Muscle of leg (tissue), 11 donors: Measurements from ENCODE around the gene HMCN2. TPM values are rescaled to one million over a fixed set of nuclear protein-coding genes. Genes with fewer than 3 reads are reported as not detected.

Experiments used
- DNase-seq: peaks from one replicate; pipeline ENCODE4 v3.0.0; 2013
- H3K27ac ChIP-seq: one replicate; pipeline ENCODE4 v1.5.1; 2013; ENCODE audit warnings: mild to moderate bottlenecking, low read length, control low read depth
- H3K27me3 ChIP-seq: one replicate; pipeline ENCODE4 v1.6.1; 2013; ENCODE audit warnings: low read length; ENCODE audit not compliant: control insufficient read depth, insufficient read depth
- H3K36me3 ChIP-seq: one replicate; pipeline ENCODE4 v1.6.1; 2013; ENCODE audit warnings: low read length; ENCODE audit not compliant: control insufficient read depth, insufficient read depth
- H3K4me1 ChIP-seq: one replicate; pipeline ENCODE4 v1.6.1; 2013; ENCODE audit warnings: low read length; ENCODE audit not compliant: control insufficient read depth, insufficient read depth
- H3K4me3 ChIP-seq: one replicate; pipeline ENCODE4 v1.5.1; 2013; ENCODE audit warnings: low read length, control low read depth
- H3K9me3 ChIP-seq: replicated peaks from 2 replicates; pipeline ENCODE4 v1.6.1; 2013; ENCODE audit warnings: low read depth, low read length; ENCODE audit not compliant: control insufficient read depth
- WGBS: methylation state at CpG from one replicate; pipeline ENCODE4 v1.1.5; 2013; ENCODE audit warnings: missing lambda C conversion rate; ENCODE audit not compliant: insufficient coverage; 5-methylcytosine and 5-hydroxymethylcytosine counted together
- polyA plus RNA-seq, 8 donors: library from polyadenylated mRNA; unstranded; fragments of 120-200 nt; gene quantifications; one replicate each; pipeline versions ENCODE4 v1.2.1 to v1.2.3, GENCODE V29; 2013; ENCODE audit warnings: inconsistent platforms in 1 of 8, low replicate concordance in 1 of 8; ENCODE audit not compliant: insufficient read length in 8 of 8, insufficient read depth in 1 of 8
- total RNA-seq: library from RNA; stranded (reverse); fragments of 120-200 nt; gene quantifications from one replicate; pipeline ENCODE4 v1.2.4, GENCODE V29; 2013

The HMCN2 gene
- total and polyA plus RNA-seq, 9 donors, result 2.8 to 7.7 (median 4.3) TPM

DNA sequence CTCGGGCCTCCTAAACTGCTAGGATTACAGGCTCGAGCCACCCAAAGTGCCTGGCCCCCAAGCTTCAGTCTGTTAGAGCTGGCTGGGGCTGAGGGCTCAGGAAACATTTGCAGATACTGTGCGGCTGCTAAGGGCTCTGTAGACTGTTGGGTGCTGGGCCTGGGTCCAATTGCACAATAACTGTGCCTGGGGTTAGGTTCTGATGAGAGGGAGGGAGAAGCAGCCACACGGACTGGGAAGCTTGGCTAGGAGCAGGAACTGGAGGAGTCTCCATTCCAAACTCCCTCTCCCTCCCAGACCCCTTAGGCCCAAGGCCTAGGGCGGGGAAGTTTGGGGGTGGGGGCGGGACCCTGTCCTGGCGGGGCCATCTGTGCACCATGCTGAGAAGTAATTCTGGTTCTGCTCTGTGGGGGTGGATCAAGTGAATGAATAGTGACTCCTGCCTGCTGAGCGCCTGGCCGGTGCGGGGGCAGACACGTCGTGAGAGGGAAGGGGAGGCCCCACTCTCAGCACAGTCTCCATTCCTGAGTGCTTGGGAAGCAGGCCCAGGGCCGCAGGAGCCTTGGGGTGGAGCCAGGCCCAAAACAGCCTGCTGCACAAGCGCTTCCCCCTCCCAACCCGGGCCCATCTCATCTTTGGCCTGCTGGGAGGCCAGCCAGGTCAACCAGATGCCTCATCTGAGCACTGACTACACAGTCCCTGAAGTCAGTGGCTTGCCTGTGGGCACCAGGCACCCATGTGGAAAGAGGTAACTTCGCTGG lies 180.7 kb downstream of the HMCN2 start:
- Histone ChIP-seq H3K9me3 (peaks cover 4% of the 10 kb centered on the region), H3K27me3 (peaks cover 42% of the 10 kb centered on the region), H3K36me3 (no peaks in the 10 kb centered on the region), H3K4me3 (peak overlapping the region; percentile 63), H3K27ac (peak overlapping the region; percentile 70), H3K4me1 (peaks cover 53% of the 10 kb centered on the region)
- 15% methylated on average over 13 of the region's 16 CpGs for WGBS
- DNase-seq, result peak; percentile 93

DNA sequence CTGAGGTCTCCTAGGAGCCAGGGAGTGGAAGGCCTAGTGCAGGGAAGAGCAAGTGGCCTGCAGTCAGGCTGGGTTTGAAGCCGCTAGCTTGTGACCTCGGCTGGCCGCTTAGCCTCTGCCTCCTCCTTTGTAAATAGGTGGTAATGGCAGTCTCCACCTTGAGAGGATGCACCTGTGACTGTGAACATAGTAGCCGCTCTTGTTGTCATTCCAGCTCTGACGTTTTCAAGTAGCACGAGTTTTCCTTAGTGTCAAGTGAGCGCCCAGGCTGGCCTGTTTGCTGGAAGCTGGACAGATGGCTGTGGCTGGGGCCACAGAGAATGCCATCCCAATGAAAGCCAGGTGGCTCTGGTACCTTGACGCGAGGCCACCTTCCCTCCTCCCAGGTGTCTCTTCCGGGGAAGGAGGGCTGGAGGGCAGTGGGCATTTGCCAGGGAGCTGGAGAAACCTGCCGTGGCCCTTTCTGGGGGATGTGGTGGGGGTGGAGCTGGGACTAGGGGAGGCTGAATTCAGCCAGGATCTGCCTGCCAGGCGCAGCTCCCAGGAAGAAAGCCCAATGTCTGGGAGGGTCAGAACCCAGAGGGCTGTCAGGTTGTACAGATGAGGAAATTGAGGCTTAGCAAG lies 181.7 kb downstream of the HMCN2 start:
- no peak for DNase-seq
- no peaks in the 10 kb centered on the region for H3K9me3 ChIP-seq
- H3K4me3 ChIP-seq, result no peak overlapping the region
- H3K27me3 ChIP-seq, result peaks cover 42% of the 10 kb centered on the region
- H3K36me3 ChIP-seq, result no peaks in the 10 kb centered on the region
- H3K27ac ChIP-seq, result no peak overlapping the region
- WGBS, result 65% methylated on average over 9 of the region's 12 CpGs
- peaks cover 63% of the 10 kb centered on the region for H3K4me1 ChIP-seq

DNA sequence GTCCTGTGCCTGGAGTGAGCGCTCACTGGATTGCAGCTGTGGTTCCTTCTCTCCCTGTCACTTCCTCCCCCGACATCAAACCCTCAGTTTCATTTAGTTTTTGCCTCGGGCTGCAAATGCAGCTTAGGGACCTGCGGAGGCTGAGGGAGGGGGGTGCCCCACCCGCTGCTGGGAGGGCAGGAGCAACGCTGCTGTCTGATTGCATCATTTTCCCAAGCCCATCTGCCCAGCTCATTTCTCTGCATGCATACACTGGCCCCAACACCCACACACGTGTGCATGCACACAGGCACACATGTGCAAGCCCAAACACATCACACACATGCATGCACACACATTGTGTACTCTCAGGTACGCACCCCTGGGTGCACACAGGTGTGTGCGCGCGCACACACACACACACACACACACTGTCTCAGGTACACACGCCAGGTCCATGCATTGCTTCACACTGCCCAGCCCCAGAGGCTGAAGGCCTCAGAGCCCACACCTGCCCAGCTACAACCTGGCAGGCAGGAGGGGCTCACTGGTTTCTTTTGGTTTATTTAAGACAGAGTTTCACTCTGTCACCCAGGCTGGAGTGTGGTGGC lies 182.6 kb downstream of the HMCN2 start:
- WGBS, result 42% methylated on average over 7 of the region's 12 CpGs
- no peak overlapping the region for H3K27ac ChIP-seq

DNA sequence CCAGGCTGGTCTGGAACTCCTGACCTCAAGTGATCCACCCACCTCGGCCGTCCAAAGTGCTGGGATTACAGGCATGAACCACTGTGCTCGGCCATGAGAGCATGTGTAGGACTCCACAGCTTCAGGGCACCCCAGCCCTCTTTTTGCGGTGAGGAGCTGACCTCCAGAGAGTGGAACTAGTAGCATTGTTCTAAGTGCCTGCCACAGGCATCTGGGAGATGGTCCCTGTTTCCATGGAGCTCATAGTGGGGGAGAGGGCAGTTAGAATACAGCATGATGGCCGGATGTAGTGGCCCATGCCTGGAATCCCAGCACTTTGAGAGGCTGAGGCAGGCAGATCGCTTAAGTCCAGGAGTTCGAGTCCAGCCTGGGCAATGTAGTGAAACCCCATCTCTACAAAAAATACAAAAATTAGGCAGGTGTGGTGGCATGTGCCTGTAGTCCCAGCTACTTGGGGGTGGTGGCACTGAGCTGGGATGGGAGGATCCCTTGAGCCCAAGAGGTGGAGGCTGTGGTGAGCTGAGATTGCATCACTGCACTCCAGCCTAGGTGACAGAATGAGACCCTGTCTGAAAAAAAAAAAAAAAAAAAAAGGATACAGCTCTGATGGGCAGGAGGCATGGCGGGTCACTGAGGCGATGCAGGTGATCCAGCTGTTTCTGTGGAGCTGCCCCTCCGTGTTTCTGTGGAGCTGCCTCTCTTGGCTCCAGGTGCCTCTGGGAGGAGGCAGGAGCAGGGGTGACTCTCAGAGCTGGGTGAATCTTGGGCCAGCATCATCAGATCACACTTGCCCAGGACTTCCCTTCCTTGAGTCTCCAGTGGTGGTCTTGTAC lies 183.4 kb downstream of the HMCN2 start:
- 92% methylated on average over 5 of the region's 10 CpGs for WGBS
- Histone ChIP-seq H3K36me3 (no peaks in the 10 kb centered on the region), H3K4me3 (no peak overlapping the region), H3K27me3 (peaks cover 30% of the 10 kb centered on the region), H3K27ac (no peak overlapping the region), H3K9me3 (no peaks in the 10 kb centered on the region), H3K4me1 (peaks cover 72% of the 10 kb centered on the region)
- DNase-seq, result no peak

More for the DNA sequence above, 182.6 kb downstream of the HMCN2 start:
- Histone ChIP-seq H3K4me3 (no peak overlapping the region), H3K36me3 (no peaks in the 10 kb centered on the region), H3K4me1 (peaks cover 63% of the 10 kb centered on the region), H3K9me3 (no peaks in the 10 kb centered on the region), H3K27me3 (peaks cover 38% of the 10 kb centered on the region)
- no peak for DNase-seq

DNA sequence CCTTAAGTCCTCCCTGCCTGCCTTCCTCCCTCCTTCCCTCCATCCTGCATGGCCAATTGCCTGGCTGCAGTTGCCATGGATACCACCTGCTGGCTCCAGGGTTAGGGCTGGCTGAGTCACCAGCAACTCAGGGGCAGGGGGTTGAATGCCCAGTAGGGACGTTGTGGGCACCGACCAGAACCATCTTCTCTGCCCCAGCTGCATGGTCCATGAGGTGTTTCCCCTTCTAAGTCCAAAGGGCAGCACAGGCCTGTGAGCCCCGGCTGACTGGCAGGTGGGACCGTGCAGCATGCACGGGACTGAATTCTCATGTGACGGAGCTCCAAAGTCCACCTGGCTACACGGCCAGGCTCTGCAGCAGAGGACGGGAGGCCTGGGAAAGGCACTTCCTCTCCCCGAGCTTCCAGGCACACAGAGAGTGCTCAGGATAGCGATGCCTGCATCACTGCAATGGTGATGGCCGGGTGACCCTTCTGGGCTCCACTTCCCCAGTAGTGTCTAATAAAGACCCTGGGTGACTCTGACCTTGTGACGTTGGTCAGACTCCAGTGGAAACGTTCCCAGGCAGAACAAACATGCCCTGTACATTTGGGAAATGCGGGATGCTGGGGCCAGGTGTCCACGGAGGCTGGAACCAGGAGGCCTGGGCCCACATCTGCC lies 184.9 kb downstream of the HMCN2 start:
- H3K27me3 ChIP-seq, result peaks cover 18% of the 10 kb centered on the region
- no peak for DNase-seq
- no peaks in the 10 kb centered on the region for H3K36me3 ChIP-seq
- 51% methylated on average over 15 of the region's 15 CpGs for WGBS
- H3K27ac ChIP-seq, result no peak overlapping the region
- H3K4me3 ChIP-seq, result no peak overlapping the region
- peaks cover 61% of the 10 kb centered on the region for H3K4me1 ChIP-seq
- no peaks in the 10 kb centered on the region for H3K9me3 ChIP-seq

GRCh38 chr9:130451004-130451390 lies 185.4 kb downstream of the HMCN2 start:
- Histone ChIP-seq H3K9me3 (no peaks in the 10 kb centered on the region), H3K4me3 (no peak overlapping the region), H3K36me3 (no peaks in the 10 kb centered on the region), H3K27ac (no peak overlapping the region), H3K27me3 (peaks cover 21% of the 10 kb centered on the region), H3K4me1 (peaks cover 56% of the 10 kb centered on the region)
- no peak for DNase-seq
- 52% methylated on average over 14 of the region's 14 CpGs for WGBS

- no peaks in the 10 kb centered on the region for H3K9me3 ChIP-seq
- DNase-seq, result peak; percentile 87
- no peak overlapping the region for H3K4me3 ChIP-seq
- peaks cover 49% of the 10 kb centered on the region for H3K4me1 ChIP-seq
- H3K36me3 ChIP-seq, result no peaks in the 10 kb centered on the region
- peaks cover 22% of the 10 kb centered on the region for H3K27me3 ChIP-seq
- WGBS, result 34% methylated on average over 18 of the region's 23 CpGs
- H3K27ac ChIP-seq, result no peak overlapping the region
Measured at GRCh38 chr9:130451509-130452388, 186.2 kb downstream of the HMCN2 start.

GRCh38 chr9:130452835-130453234 lies 187.3 kb downstream of the HMCN2 start:
- Histone ChIP-seq H3K27ac (no peak overlapping the region), H3K4me3 (no peak overlapping the region), H3K36me3 (no peaks in the 10 kb centered on the region), H3K27me3 (peaks cover 19% of the 10 kb centered on the region), H3K4me1 (peaks cover 38% of the 10 kb centered on the region), H3K9me3 (no peaks in the 10 kb centered on the region)
- WGBS, result 100% methylated on average over 1 of the region's 4 CpGs
- DNase-seq, result no peak

GRCh38 chr9:130453487-130453886 lies 187.9 kb downstream of the HMCN2 start:
- WGBS, result 39% methylated on average over 7 of the region's 7 CpGs
- peaks cover 34% of the 10 kb centered on the region for H3K4me1 ChIP-seq
- H3K9me3 ChIP-seq, result no peaks in the 10 kb centered on the region
- H3K4me3 ChIP-seq, result no peak overlapping the region
- DNase-seq, result peak; percentile 50
- H3K36me3 ChIP-seq, result no peaks in the 10 kb centered on the region
- H3K27ac ChIP-seq, result no peak overlapping the region
- peaks cover 22% of the 10 kb centered on the region for H3K27me3 ChIP-seq
